CD4-positive, alpha-beta T cell (primary cell): ENCODE measurements around the gene CALML3. TPM values are rescaled to one million over a fixed set of nuclear protein-coding genes. Genes with fewer than 3 reads are reported as not detected.
A peak's percentile ranks its signal among the peaks of the same experiment; 100 is the strongest.

Experiments
- ATAC-seq: fragments of 200-7000 bp; cut with Tn5 transposase; one replicate; pipeline ENCODE4 v1.10.0; 2022; ENCODE audit warnings: mild to moderate bottlenecking; ENCODE audit not compliant: poor library complexity
- CTCF ChIA-PET: fragments of 350-600 bp; sonication (Branson Sonifier 250); formaldehyde crosslinking; loops from one replicate; lab custom pipeline; 2021; ENCODE audit warnings: antibody characterized with exemption, inconsistent platforms; lab: Charles Lee
- POLR2A ChIA-PET: fragments of 350-600 bp; sonication (Branson Sonifier 250); formaldehyde crosslinking; loops from one replicate; lab custom pipeline; 2021; ENCODE audit warnings: antibody characterized with exemption, inconsistent platforms; lab: Charles Lee
- DNase-seq, 14 experiments: peaks; one replicate each; pipeline ENCODE4 v3.0.0-alpha.2; 2013 to 2020; ENCODE audit warnings: mixed read lengths in 2 of 14
- H3K27ac ChIP-seq, 2 donors: one replicate each; pipeline versions ENCODE4 v1.5.1 to v1.7.0; 2013; ENCODE audit warnings: low read length in 2 of 2, low read depth in 1 of 2, mild to moderate bottlenecking in 1 of 2
- H3K27me3 ChIP-seq, 2 experiments: 1 replicate in 1 of 2; 2 replicates in 1 of 2; pipeline versions ENCODE4 v1.6.1 to v1.7.0; 2013; ENCODE audit warnings: low read length in 2 of 2, control low read depth in 1 of 2, mild to moderate bottlenecking in 1 of 2, moderate library complexity in 1 of 2; ENCODE audit not compliant: insufficient read depth in 2 of 2, control insufficient read depth in 1 of 2
- H3K36me3 ChIP-seq: one replicate; pipeline ENCODE4 v1.6.1; 2013; ENCODE audit warnings: low read length, control low read depth; ENCODE audit not compliant: insufficient read depth
- H3K4me1 ChIP-seq: one replicate; pipeline ENCODE4 v1.6.1; 2013; ENCODE audit warnings: low read length, control low read depth; ENCODE audit not compliant: insufficient read depth
- H3K4me3 ChIP-seq: one replicate; pipeline ENCODE4 v1.5.1; 2013; ENCODE audit warnings: mild to moderate bottlenecking, low read length, moderate library complexity
- H3K9me3 ChIP-seq, 2 experiments: 1 replicate in 1 of 2; 2 replicates in 1 of 2; pipeline versions ENCODE4 v1.6.1 to v1.7.0; 2013; ENCODE audit warnings: low read length in 2 of 2, mild to moderate bottlenecking in 2 of 2, control low read depth in 1 of 2, moderate library complexity in 1 of 2; ENCODE audit not compliant: control insufficient read depth in 1 of 2, insufficient read depth in 1 of 2
- H3K27ac Mint-ChIP-seq: one replicate; pipeline ENCODE4 v1.8.0; 2020; ENCODE audit warnings: mixed read lengths
- H3K27me3 Mint-ChIP-seq: one replicate; pipeline ENCODE4 v1.8.0; 2021; ENCODE audit warnings: mixed read lengths
- H3K36me3 Mint-ChIP-seq: one replicate; pipeline ENCODE4 v1.8.0; 2021; ENCODE audit warnings: low read depth, mixed read lengths
- H3K4me1 Mint-ChIP-seq: one replicate; pipeline ENCODE4 v1.8.0; 2021; ENCODE audit warnings: low read depth, mixed read lengths
- H3K4me3 Mint-ChIP-seq: one replicate; pipeline ENCODE4 v1.8.0; 2020; ENCODE audit warnings: mild to moderate bottlenecking, mixed read lengths
- H3K9me3 Mint-ChIP-seq: one replicate; pipeline ENCODE4 v1.8.0; 2020; ENCODE audit warnings: mixed read lengths
- CTCF ChIP-seq: fragments of 200-600 bp; IDR thresholded peaks from one replicate; pipeline ENCODE4 v1.8.0; 2022; ENCODE audit warnings: antibody characterized with exemption, mild to moderate bottlenecking
- intact Hi-C, 2 experiments: fragments of 100-400 bp; cut with DNase I in 1 of 2; cut with micrococcal nuclease in 1 of 2; formaldehyde crosslinking; loops; one replicate each; pipeline versions ENCODE4 v1.15.1 to v1.9.0; 2023 to 2025; cut with DNase I, micrococcal nuclease
- total RNA-seq, 174 experiments: library from RNA in 2 of 174; stranded (reverse) in 2 of 174; gene quantifications; one replicate each; pipeline ENCODE4 v1.2.3 and lab custom pipeline; 2021 to 2026

Gene CALML3
- total RNA-seq, 2 experiments from 2014 or later: not detected

- H3K36me3 Mint-ChIP-seq: no peaks in the 10 kb centered on the region
- no peak for TF ChIP-seq CTCF
- no peak overlapping the region for H3K4me3 Mint-ChIP-seq
- POLR2A ChIA-PET: no interaction called here
- intact Hi-C loops: no loop called here
- H3K4me1 ChIP-seq: no peaks in the 10 kb centered on the region
- no peak overlapping the region for H3K27ac Mint-ChIP-seq
- no peak overlapping the region for H3K4me3 ChIP-seq
- H3K9me3 ChIP-seq: no peaks in the 10 kb centered on the region
- H3K36me3 ChIP-seq: no peaks in the 10 kb centered on the region
- no peaks in the 10 kb centered on the region for H3K27me3 Mint-ChIP-seq
- DNase-seq (peak in 1 of 14 experiments; percentile 11), ATAC-seq (no peak)
- CTCF ChIA-PET: no interaction called here
- no peak overlapping the region for H3K27ac ChIP-seq
- no peaks in the 10 kb centered on the region for H3K4me1 Mint-ChIP-seq
- H3K9me3 Mint-ChIP-seq: no peaks in the 10 kb centered on the region
- no peaks in the 10 kb centered on the region for H3K27me3 ChIP-seq
These were observed 7.0 kb downstream of the CALML3 start for GRCh38 chr10:5531558-5532306.

GRCh38 chr10:5532307-5532605 is 7.5 kb downstream of the CALML3 start:
- Histone ChIP-seq H3K27ac (no peak overlapping the region), H3K27me3 (no peaks in the 10 kb centered on the region), H3K9me3 (no peaks in the 10 kb centered on the region), H3K4me1 (no peaks in the 10 kb centered on the region), H3K36me3 (no peaks in the 10 kb centered on the region), H3K4me3 (no peak overlapping the region)
- ChIA-PET CTCF (interaction anchor here (0.6 kb wide), 1 partner anchor 666 kb away, joined by 4 read pairs; no protein-coding TSS in a partner anchor), POLR2A (no interaction called here)
- no peaks in the 10 kb centered on the region for H3K4me1 Mint-ChIP-seq
- H3K9me3 Mint-ChIP-seq: no peaks in the 10 kb centered on the region
- H3K36me3 Mint-ChIP-seq: no peaks in the 10 kb centered on the region
- no peaks in the 10 kb centered on the region for H3K27me3 Mint-ChIP-seq
- intact Hi-C loops: no loop called here
- DNase-seq (peak in 1 of 14 experiments; percentile 20), ATAC-seq (no peak)
- no peak overlapping the region for H3K27ac Mint-ChIP-seq
- no peak overlapping the region for H3K4me3 Mint-ChIP-seq
- no peak for TF ChIP-seq CTCF

GRCh38 chr10:5532618-5533097 is 7.9 kb downstream of the CALML3 start:
- ChIA-PET CTCF (interaction anchor here (0.6 kb wide), 1 partner anchor 666 kb away, joined by 4 read pairs; no protein-coding TSS in a partner anchor), POLR2A (no interaction called here)
- Mint-ChIP-seq H3K27ac (no peak overlapping the region), H3K27me3 (no peaks in the 10 kb centered on the region), H3K4me3 (no peak overlapping the region), H3K9me3 (no peaks in the 10 kb centered on the region), H3K4me1 (no peaks in the 10 kb centered on the region), H3K36me3 (no peaks in the 10 kb centered on the region)
- no peaks in the 10 kb centered on the region for H3K4me1 ChIP-seq
- H3K27ac ChIP-seq: no peak overlapping the region
- peak in 1 of 14 experiments; percentile 12 for DNase-seq
- no peak overlapping the region for H3K4me3 ChIP-seq
- ATAC-seq: no peak
- no peaks in the 10 kb centered on the region for H3K27me3 ChIP-seq
- TF ChIP-seq CTCF: no peak
- intact Hi-C loops: no loop called here
- no peaks in the 10 kb centered on the region for H3K36me3 ChIP-seq
- H3K9me3 ChIP-seq: no peaks in the 10 kb centered on the region
